GM12865 (cell line): ENCODE measurements around the gene PPAN.
A peak's percentile ranks its signal among the peaks of the same experiment; 100 is the strongest.

Experiments used
- DNase-seq: peaks from one replicate; pipeline ENCODE4 v3.0.0; 2010; ENCODE audit warnings: low read depth
- H3K4me3 ChIP-seq: 2 replicates; pipeline ENCODE4 v1.5.1; 2011; ENCODE audit warnings: mild to moderate bottlenecking, low read depth, low read length, control low read depth
- CTCF ChIP-seq: IDR thresholded peaks from 2 replicates; pipeline ENCODE4 v1.5.1; 2011; ENCODE audit warnings: low read length, control low read depth, low read depth, inconsistent platforms; ENCODE audit not compliant: insufficient read depth; ENCODE audit errors: missing control alignments

PPAN gene

GRCh38 chr19:10106100-10106936, at the start of gene PPAN:
Gene PPAN (plus strand): TSS chr19:10106362. CDS start chr19:10106395, 33 bp downstream.
- DNase-seq: peak; percentile 100
- H3K4me3 ChIP-seq: peak within 1 kb of the TSS; percentile 91
- TF ChIP-seq CTCF: no peak

- DNase-seq: no peak
- no peak overlapping the region for H3K4me3 ChIP-seq
- no peak for TF ChIP-seq CTCF
Observed at GRCh38 chr19:10061717-10062310, 44.3 kb upstream of the PPAN start.

- H3K4me3 ChIP-seq: no peak overlapping the region
- no peak for TF ChIP-seq CTCF
- DNase-seq: no peak
Observed at GRCh38 chr19:10068205-10068604, 38.0 kb upstream of the PPAN start.

- H3K4me3 ChIP-seq: no peak overlapping the region
- no peak for TF ChIP-seq CTCF
- DNase-seq: no peak
Observed at GRCh38 chr19:10069046-10069445, 37.1 kb upstream of the PPAN start.

- TF ChIP-seq CTCF: no peak
- no peak for DNase-seq
Observed at GRCh38 chr19:10070730-10071446, 35.3 kb upstream of the PPAN start.

GRCh38 chr19:10074153-10074552, 32.0 kb upstream of the PPAN start:
- peak; percentile 57 for TF ChIP-seq CTCF
- H3K4me3 ChIP-seq: no peak overlapping the region
- peak; percentile 76 for DNase-seq

More at GRCh38 chr19:10070730-10071446, 35.3 kb upstream of the PPAN start:
- no peak overlapping the region for H3K4me3 ChIP-seq
